ENCODE data around the gene GPR89B.
"Not testable (repeated sequence)": the region's sequence is repeated elsewhere in the genome, so short reads cannot be mapped to it uniquely, and the experiment has no call there.

The GPR89B gene

DNA sequence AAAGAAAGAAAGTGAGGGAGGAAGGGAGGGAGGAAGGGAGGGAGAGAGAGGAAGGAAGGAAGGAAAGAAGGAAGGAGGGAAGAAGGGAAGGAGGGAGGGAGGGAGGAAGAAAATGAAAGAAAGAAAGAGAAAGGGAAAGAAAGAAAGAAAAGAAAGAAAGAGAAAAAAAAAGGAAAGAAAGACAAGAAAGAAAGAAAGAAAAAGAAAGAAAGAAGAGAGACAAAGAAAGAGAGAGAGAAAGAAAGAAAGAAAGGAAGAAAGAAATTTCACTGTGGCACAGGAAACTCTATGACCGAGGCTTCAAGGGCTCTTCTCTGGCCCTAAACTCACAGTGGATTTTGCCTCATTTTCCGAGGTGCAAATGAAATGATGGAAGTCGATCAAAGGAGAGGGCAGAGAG, 104.0 kb downstream of the GPR89B start:
- not testable (repeated sequence) for DNase-seq (ENCODE audit: low read depth in 2 of 2)

DNA sequence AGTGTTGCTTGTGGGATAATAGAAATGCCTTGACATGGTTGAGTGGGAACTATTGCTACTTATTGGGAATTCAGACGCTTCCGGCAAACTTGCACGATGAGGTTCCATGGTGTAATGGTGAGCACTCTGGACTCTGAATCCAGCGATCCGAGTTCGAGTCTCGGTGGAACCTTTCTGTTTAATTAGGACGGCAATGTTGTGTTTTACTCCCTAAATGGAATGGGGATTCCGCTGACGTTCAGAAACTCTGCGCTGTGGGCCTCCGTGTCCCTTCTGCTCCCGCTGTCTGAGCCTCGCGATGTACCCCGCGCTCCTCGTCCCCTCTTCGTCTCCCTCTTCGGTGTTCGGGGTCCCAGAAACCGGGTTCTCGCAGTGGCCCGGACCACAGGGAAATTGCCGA, 104.5 kb downstream of the GPR89B start:
- not testable (repeated sequence) for DNase-seq (ENCODE audit: low read depth in 2 of 2)

DNA sequence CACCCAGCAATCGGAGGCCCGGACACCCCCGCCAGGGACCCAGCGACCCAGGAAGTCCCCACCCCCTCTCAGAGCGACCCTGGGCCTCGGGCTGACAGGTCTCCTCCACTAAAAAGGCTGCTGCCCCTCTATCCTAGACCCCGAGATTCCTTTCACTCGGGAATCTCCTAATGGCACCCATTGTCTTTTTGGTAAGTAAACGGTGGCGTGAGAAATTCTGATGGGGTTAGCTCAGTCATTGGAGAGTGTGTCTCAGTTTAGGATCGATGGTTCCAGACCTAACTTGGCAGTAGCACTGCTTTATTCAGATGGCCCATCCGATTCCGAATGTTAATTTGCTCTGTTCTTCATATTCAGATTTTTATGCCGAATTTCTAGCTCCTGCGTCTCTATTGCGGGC, 104.9 kb downstream of the GPR89B start:
- DNase-seq (ENCODE audit: low read depth in 2 of 2), result not testable (repeated sequence)

DNA sequence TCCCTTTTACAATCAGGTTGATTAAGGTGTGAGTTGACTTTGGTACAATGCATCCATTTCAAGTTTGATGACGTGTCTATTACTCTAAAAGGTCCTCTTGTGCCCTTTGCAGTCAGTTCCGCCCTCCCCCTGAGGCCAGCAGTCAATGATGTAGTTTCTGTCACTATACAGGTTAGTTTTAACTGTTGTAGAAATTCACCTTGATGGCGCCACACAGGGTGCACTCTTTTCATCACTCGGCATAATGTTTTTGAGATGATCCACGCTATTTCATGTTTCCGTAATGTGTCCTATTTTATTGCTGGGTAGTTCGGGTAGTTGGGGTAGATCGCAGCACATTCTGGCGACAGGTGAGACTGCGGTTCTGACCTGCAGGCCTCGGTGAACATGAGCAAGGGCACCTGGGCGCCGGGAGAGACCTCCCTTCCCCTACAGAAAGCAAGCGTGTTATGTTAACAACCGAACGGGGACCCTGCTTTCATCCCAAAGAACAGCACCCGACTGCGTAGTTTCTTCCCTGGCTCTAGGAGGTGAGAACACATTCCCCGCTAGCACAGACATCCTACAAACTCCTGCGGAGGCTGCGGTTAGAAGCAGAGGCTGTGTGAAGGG, 109.7 kb downstream of the GPR89B start:
- not testable (repeated sequence) for DNase-seq (ENCODE audit: low read depth in 2 of 2)

DNA sequence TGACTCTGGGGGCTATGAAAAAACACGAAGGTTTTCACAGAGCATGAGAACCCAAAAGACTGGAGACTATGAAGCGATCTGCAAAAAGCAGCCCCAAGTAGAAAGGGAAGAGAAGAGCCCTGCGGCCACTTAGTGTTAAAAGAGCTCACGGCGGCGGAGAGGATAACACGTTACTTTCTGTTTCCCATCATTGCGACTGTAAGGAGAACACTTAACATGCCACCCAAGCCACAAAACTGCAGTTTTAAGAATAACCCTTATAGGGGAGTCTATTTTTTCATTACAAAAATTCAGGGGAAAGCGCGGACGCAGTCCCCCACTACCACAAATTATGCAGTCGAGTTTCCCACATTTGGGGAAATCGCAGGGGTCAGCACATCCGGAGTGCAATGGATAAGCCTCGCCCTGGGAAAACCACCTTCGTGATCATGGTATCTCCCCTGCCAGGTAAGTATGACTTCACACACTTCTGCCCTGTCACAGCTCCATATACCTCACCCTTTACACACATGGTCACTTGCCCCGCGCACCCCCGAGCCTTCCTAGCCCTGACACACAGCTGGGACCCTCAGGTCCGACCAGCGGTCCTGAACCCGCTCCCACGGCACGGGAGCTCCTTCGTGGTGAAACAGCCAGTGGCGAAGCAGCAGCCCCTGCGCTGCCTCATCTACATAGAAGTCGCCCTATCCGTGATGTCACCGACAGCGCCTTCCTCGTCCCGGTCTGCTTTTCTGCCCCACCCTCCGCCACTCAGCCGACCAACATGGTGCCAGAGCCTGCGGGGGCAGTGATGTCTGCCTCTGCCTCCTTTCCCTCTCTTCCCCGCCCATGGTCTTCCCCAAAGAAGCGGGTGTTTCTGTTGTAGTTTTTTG, 110.5 kb downstream of the GPR89B start:
- DNase-seq (ENCODE audit: low read depth in 2 of 2), result peak; percentile 36 to 40
